Renal pelvis (tissue), 4 donors: Measurements from ENCODE around the gene HOXD13. TPM values are rescaled to one million over a fixed set of nuclear protein-coding genes. Genes with fewer than 3 reads are reported as not detected.

Experiments used
- DNase-seq: peaks from one replicate; pipeline ENCODE4 v3.0.0-alpha.2; 2013
- polyA plus RNA-seq, 3 donors: library from polyadenylated mRNA; unstranded; fragments of 120-200 nt; gene quantifications; one replicate each; pipeline ENCODE4 v1.2.1, GENCODE V29; 2013; ENCODE audit not compliant: insufficient read length in 3 of 3

HOXD13 gene
- polyA plus RNA-seq, 3 donors, result 0.08 to 0.33 (median 0.20) TPM

DNA sequence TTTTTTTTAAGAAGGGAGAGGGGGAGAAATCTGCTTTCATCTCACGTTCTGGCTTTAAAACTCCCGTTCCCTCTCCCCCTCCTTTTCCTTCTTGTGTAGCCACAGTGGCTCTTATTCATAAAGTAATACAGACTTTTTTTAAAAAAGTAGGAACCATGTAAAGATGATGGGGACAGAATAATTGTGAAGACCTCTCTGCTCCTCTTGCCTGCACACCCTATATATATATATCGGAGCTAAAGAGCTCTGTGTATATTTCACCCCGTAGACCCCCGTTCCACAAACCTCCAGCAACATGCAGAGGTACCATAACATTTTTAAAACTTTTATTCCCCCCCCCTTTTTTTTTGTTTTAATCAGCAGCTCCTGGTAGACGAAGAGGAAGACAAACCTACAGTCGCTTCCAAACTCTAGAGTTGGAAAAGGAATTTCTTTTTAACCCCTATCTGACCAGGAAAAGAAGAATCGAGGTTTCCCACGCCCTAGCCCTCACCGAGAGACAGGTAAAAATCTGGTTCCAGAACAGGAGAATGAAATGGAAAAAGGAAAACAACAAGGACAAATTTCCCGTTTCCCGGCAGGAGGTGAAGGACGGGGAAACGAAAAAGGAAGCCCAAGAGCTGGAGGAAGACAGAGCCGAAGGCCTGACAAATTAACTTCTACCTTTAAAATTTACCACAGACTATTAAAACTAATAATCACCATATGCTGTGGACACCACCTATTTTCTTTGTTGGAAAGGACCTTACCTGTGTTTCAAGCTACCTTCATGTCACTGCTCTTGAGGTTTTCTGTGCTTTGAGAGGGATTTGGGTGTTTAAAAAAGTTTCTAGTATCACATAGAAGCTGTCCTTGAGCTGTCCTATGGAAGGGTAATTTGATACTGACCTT is 38.7 kb downstream of the HOXD13 start:
- no peak for DNase-seq

- no peak for DNase-seq
Observed at GRCh38 chr2:176131848-176132158, 39.3 kb downstream of the HOXD13 start.

DNA sequence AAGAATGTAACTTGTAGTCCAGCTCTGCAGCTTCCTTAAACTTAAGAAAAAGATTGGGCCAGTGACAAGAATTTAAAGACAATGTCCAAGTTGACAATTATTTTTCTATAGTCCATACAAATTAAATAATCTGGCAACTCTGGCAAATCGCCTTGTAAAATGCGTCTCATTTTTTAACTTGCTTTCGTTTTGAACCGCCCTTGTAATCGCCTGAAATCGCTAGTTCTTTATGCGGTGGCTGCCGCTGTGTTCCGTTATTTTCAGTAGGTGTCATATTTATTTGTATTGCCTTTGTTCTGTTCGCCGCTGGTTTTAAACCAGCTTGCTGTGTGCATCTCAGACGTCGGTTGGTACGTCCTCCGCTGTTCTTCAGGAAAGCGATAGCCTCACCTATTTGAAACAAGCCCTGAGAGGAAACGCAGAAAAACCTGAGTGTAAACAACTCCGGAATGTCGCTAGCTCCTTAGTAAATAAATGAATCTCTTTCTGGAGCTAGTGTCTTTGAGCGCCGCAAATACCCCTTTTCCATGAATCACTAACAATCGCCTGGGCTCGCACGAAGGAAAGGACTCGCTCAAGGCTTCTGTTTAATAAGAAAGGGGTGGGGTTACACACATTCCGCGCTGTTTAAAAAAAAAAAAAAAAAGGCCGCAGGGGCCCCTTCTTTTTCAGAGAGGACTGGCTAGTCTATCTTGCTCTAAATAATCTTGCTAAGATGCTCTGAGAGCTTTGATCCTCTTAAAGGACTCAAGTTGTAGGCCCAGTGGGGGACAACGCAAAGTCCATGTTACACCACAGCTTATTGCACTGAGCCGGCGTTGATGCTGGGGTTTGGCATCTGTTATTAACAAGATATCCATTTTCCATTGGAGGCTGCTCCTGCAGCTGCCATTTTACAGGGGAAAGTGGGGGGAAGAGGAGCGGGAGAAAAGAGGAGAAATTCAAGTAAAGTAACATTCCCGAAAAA is 40.0 kb downstream of the HOXD13 start:
- DNase-seq, result no peak

DNA sequence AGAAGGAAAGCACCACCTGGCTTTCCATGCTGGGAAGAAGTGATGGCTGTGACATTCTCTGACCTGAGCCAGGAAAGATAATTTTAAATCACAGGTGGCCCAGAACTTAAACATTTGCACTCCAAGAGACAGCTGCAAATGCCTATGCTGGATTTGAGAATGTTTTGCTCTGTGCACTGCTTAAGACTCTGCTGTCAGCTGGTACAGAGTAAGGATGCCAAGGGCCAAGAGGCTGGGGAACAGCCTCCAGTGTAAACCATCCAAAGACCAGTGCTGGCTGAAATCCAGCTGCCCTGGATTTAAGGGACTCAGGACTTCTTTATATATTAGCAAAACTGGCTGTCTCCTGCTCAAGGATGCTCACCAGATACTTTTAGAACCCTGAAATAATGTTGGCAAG is 40.9 kb downstream of the HOXD13 start:
- DNase-seq, result no peak

DNA sequence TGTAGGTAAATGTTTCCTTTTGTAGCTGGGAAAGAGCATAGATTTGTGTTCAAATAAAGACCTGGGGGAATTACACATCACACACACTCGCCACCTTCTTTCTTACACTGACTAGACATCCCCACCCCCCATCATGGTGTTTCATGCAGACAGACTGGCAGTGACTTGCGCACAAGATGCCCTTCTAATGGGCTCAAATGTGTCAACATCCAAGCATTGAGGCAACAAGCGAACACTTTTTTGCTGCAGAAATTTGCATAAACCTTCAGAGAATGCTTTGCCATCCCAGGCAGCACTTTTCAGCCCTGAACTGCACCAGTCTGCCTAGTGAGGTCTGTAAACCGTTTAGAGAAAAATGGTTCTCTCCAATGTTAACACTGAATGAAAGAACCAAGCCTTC is 41.5 kb downstream of the HOXD13 start:
- DNase-seq, result no peak

DNA sequence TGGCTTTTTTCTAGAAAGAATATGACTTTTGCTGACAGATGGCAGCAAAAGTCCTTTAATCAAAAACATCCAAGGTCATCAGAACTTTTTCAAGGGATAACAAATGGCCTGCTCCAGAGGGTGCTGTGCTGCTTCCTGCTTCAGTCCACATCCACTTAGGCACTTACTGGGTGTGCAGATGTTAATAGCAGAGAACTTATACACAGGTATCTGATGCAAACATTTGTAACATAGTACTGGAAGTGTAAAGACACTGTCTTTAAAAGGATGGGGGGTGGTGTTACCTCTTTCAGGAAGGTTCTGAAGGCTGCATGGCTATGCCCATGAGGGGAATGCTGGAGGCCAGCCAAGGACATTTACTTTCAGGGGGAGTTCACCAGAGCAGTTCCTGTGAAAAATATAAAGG is 42.5 kb downstream of the HOXD13 start:
- DNase-seq, result peak; percentile 82

DNA sequence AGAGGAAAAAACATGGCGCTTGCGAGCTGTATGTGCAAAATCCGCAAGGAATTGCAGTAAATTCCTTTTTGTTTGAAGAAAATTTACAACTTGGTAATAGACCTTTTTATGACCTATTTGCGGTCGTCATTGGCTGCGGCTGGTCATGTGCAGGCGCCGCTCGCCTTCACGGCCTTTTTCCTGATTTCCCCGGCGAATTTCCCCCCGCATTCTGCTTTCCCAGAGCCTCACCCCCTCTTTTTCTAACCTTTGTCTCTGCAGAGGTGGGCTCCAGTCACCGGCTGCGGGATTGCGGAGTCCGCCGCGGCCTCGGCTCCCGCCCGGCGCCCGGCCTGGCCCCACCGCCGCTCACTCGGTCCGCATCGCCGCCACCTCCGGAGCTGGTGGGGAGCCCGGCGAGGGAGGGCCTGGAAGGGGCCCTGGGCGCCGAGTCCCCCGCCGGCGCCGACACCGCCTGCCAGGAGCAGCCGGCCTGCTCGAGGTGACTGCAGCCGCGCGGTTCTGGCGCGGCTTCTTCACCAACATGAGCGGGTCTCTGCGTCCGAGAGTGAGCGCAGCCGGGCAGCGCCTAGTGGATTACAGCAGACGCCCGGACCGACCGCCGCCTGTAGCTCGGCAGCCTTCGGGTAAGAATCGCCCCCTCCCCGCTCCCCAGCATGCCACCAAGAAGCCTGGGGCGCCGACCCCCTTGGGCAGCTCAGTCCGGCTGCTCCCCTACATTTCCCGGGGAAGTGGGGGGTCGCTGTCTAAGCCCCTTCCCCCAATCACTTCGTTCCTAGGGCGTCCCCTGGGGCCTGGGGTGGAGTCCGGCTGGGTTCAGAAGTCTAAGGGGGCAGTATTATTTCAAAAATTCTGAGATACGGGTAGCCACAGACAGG is 44.1 kb downstream of the HOXD13 start:
- peak; percentile 91 for DNase-seq

GRCh38 chr2:176137252-176137580 is 44.7 kb downstream of the HOXD13 start:
- no peak for DNase-seq

DNA sequence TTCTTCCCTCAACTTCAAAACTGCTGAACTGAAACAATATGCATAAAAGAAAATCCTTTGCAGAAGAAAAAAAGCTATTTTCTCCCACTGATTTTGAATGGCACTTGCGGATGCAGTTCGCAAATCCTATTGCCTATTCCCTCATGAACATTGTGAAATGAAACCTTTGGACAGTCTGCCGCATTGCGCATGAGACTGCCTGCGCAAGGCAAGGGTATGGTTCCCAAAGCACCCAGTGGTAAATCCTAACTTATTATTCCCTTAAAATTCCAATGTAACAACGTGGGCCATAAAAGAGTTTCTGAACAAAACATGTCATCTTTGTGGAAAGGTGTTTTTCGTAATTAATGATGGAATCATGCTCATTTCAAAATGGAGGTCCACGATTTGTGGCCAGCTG is 45.4 kb downstream of the HOXD13 start:
- no peak for DNase-seq

GRCh38 chr2:176138526-176138922 is 46.0 kb downstream of the HOXD13 start:
- peak; percentile 80 for DNase-seq

GRCh38 chr2:176138923-176139660 is 46.6 kb downstream of the HOXD13 start:
- no peak for DNase-seq

DNA sequence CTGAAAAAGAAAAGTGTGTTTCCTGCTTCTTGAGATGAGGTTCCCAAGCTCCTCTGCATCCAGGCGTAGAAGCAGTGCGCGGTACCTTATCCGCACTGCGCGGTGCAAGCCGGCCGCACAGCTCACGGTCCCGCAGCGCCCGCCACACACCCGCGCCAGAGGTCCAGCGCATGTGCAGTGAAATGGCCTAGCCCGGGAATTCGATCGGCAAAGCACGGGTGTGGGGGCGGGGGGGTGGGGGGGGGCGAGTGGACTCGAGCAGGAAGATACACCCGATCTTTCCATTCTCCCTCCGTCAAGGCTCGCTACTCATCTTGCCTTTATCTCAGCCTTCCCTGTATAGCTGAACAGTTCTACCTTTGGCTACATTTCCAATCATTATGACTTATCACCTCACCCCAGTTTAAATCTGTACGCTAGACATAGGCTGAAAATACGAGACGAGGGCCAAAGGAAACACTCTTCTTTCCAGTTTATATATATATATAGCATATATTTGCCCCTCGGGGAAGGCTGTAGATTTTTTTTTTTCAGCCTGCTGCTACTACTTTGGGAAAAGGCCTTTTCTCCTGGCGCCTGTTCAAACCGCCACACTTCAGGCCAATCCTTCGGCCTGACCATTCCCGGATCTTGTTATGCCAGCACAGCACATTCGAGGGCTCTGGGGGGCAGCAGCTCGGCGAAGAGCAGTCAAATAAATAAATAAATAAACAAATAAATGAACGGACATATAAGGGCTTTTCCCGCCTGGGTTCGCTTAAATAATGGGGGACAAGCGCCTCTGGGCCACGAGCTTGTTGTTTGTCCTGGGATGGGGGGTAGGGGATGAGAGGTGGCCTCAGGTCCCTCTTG is 47.4 kb downstream of the HOXD13 start:
- DNase-seq, result no peak

- peak; percentile 91 for DNase-seq
Observed at GRCh38 chr2:176140513-176141317, 48.2 kb downstream of the HOXD13 start.

GRCh38 chr2:176142281-176142680 is 49.8 kb downstream of the HOXD13 start:
- DNase-seq, result no peak

Other genes starting within 250 kb of the HOXD13 start
- 10 to 100 TPM; 23.3 to 24.0 (median 23.7) TPM for gene LNPK, start 90.5 kb upstream of the HOXD13 start, polyA plus RNA-seq
- gene EVX2, start 8.8 kb upstream of the HOXD13 start, polyA plus RNA-seq, result under 1 TPM in 1 of 3 donors, not detected in 2; 0.01 TPM
- 1 to 10 TPM in 1 of 3 donors, under 1 TPM in 2; 0.34 to 1.1 (median 0.52) TPM for gene HOXD12, start 7.1 kb downstream of the HOXD13 start, polyA plus RNA-seq
- 10 to 100 TPM; 56.2 to 72.4 (median 64.8) TPM for gene HOXD11, start 14.6 kb downstream of the HOXD13 start, polyA plus RNA-seq
- gene HOXD10, start 24.1 kb downstream of the HOXD13 start, polyA plus RNA-seq, result 100 to 1,000 TPM; 147 to 203 (median 149) TPM
- gene HOXD9, start 30.0 kb downstream of the HOXD13 start, polyA plus RNA-seq, result 100 to 1,000 TPM in 1 of 3 donors, 10 to 100 TPM in 2; 87.5 to 104 (median 88.6) TPM
- gene HOXD8, start 37.0 kb downstream of the HOXD13 start, polyA plus RNA-seq, result 100 to 1,000 TPM; 171 to 182 (median 181) TPM
- gene HOXD4, start 58.8 kb downstream of the HOXD13 start, polyA plus RNA-seq, result 10 to 100 TPM; 53.4 to 68.0 (median 67.5) TPM
- 10 to 100 TPM; 26.0 to 32.8 (median 28.9) TPM for gene HOXD3, start 64.6 kb downstream of the HOXD13 start, polyA plus RNA-seq
- gene HOXD1, start 95.9 kb downstream of the HOXD13 start, polyA plus RNA-seq, result 10 to 100 TPM in 1 of 3 donors, 1 to 10 TPM in 2; 9.1 to 11.5 (median 9.9) TPM
- 10 to 100 TPM; 81.3 to 90.6 (median 89.9) TPM for gene MTX2, start 176.7 kb downstream of the HOXD13 start, polyA plus RNA-seq